ENCODE results near the gene XPNPEP1. TPM values are rescaled to one million over a fixed set of nuclear protein-coding genes. Genes with fewer than 3 reads are reported as not detected.
A peak's percentile ranks its signal among the peaks of the same experiment; 100 is the strongest.

The XPNPEP1 gene
- polyA plus RNA-seq, 6 donors from 2014 or later = 16.0 to 27.1 (median 19.5) TPM

DNA sequence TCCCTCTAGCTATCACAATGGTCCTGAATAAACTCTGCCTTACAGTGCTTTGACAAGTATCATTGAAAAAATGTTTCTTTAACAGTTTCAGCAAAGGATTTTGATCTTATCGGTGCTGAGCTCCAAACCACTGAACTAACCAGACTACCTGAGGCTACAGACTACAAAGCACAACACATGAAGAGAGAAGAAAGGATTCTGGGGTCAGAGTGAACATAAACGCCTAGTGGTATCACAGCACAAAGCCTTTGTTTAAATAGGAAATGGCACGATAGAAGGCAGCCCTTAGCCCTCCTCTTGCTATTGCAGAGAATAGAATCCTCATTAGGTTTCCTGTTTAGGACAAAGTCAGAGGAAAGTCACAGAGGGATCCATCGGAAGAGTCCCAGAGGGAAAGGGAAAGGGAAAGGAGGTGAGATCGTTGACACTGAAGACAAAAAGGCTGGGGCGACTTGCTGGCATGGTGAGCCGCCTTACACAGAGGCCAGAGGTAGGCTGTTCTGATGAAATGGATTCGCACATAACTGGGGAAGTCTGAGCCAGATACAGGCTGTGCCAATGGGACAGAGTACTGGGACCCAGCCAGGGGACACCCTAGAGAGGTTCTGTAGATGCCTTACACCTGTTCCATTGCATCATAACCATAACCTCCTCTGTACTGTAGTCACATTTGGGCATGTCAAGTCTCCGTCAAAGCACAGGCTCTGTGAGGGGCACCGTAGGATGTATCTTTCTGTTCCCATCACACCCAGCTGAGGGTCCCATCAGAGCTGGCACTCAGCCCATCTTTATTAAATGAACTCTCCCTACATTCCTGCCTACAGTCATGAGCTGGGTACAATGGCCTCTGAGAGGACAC, 71.5 kb downstream of the XPNPEP1 start:
- H3K4me1 Mint-ChIP-seq = peaks cover 7 to 12% (median 8%) of the 10 kb centered on the region in 3 donors
- peaks cover 23 to 30% (median 28%) of the 10 kb centered on the region in 3 donors for H3K27me3 Mint-ChIP-seq
- no peaks in the 10 kb centered on the region for H3K9me3 Mint-ChIP-seq
- H3K36me3 Mint-ChIP-seq = no peaks in the 10 kb centered on the region
- ATAC-seq (ENCODE audit: low read depth in 2 of 2) (no peak), DNase-seq (no peak)
- H3K4me3 Mint-ChIP-seq = peak overlapping the region in 1 of 8 donors; percentile 41
- H3K27ac Mint-ChIP-seq = peak overlapping the region in 3 of 6 donors; percentile 8 to 79 (median 34)

DNA sequence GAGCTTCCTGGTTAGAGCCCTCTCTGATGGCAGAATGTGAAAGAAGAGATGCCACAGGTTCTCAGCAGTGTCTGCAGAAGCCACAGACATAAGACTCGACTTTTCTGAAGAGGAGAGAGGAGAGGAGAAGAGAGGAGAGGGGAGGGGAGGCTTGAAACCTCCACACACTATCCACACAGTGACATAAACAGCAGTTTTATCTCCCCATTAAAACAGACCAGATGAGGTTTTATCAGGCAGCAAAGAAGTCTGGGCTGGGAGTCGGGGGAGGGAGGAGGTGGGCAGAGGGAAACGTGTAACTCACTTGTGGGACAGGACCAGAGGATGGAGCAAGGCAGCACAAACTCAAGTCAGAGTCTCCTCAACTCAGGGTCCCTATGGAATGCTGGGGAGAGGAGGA, 76.5 kb downstream of the XPNPEP1 start:
- peaks cover 30 to 58% (median 47%) of the 10 kb centered on the region in 3 donors for H3K27me3 Mint-ChIP-seq

DNA sequence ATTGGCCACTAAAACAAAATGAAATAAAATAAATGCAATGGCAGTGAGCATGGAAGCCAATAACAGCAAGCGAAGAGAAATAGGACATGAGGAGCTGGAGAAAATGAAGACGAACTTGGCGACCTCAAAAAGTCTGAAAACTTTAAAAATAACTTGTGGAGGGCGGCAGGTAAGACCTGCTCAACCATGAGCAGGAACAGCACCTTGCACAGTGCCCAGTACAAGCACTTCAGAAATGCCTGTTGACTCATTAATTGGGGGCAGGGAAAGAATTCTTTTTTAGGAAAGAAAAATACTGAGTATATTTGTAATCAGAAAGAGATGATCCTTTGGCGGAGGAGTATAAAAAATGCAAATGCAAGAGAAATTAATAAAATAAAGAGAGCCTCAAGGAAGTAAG, 78.0 kb downstream of the XPNPEP1 start:
- H3K27me3 Mint-ChIP-seq = peaks cover 26 to 56% (median 43%) of the 10 kb centered on the region in 3 donors
- ATAC-seq (ENCODE audit: low read depth in 2 of 2) = no peak
- H3K36me3 Mint-ChIP-seq = no peaks in the 10 kb centered on the region
- DNase-seq = no peak
- peaks cover 0 to 1% (median 0%) of the 10 kb centered on the region in 7 donors for H3K9me3 Mint-ChIP-seq
- H3K4me3 Mint-ChIP-seq = no peak overlapping the region
- no peaks in the 10 kb centered on the region for H3K4me1 Mint-ChIP-seq
- no peak overlapping the region for H3K27ac Mint-ChIP-seq

More for the DNA sequence above, 76.5 kb downstream of the XPNPEP1 start:
- peaks cover 0 to 4% (median 0%) of the 10 kb centered on the region in 3 donors for H3K4me1 Mint-ChIP-seq
- H3K9me3 Mint-ChIP-seq = peaks cover 0 to 1% (median 0%) of the 10 kb centered on the region in 7 donors
- H3K4me3 Mint-ChIP-seq = no peak overlapping the region
- H3K27ac Mint-ChIP-seq = no peak overlapping the region
- ATAC-seq (ENCODE audit: low read depth in 2 of 2) (no peak), DNase-seq (no peak)
- no peaks in the 10 kb centered on the region for H3K36me3 Mint-ChIP-seq

GRCh38 chr10:109838592-109839244, 84.6 kb downstream of the XPNPEP1 start:
- Mint-ChIP-seq H3K4me1 (no peaks in the 10 kb centered on the region), H3K27me3 (peaks cover 0 to 37% (median 21%) of the 10 kb centered on the region in 3 donors)
- no peak for ATAC-seq (ENCODE audit: low read depth in 2 of 2)

DNA sequence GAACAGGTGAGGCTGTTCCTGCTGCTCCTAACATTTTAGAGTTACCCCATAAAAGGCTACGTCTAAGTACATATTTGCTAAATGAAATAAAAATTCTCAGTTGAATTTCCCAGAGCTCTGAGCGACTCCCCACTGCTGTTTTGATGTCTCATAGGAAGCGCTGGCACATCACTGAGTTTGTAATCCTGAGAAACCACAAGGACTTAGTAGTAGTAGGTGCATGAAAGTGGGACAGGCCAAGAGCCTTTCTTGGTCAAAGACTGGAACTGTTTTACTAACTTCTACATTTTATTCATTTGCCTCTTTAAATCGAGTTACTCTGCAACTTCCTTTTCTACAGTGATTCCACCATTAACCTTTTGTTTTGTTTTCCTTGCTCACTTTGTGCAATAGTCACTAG, 85.9 kb downstream of the XPNPEP1 start:
- H3K4me1 Mint-ChIP-seq = no peaks in the 10 kb centered on the region
- no peak for ATAC-seq (ENCODE audit: low read depth in 2 of 2)
- peak overlapping the region in 1 of 6 donors; percentile 24 for H3K27ac Mint-ChIP-seq
- DNase-seq = no peak
- peaks cover 4 to 9% (median 5%) of the 10 kb centered on the region in 7 donors for H3K9me3 Mint-ChIP-seq
- no peaks in the 10 kb centered on the region for H3K36me3 Mint-ChIP-seq
- H3K4me3 Mint-ChIP-seq = no peak overlapping the region
- H3K27me3 Mint-ChIP-seq = peaks cover 3 to 26% (median 20%) of the 10 kb centered on the region in 3 donors

More at GRCh38 chr10:109838592-109839244, 84.6 kb downstream of the XPNPEP1 start:
- Mint-ChIP-seq H3K27ac (no peak overlapping the region), H3K9me3 (peaks cover 0 to 1% (median 0%) of the 10 kb centered on the region in 7 donors), H3K4me3 (no peak overlapping the region), H3K36me3 (no peaks in the 10 kb centered on the region)
- no peak for DNase-seq

DNA sequence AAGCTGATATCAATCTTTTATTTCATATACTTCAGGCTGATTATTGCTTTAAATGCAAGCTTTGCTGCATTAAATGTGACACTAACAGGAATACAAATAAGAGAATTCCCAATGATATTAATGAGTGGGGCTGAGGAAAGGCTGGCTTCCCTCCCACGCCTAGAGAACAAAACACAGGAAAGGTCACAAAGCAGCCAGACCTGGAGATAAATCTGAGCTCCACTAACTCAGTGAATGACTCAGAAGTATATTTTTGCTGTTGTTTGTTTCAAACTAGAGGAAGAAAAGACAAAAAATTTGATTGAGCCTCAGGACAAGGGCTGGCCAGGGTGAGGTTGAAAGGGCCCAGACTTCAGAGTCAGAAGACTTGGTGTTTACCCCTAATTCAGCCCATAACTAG, 88.1 kb downstream of the XPNPEP1 start:
- H3K4me1 Mint-ChIP-seq = no peaks in the 10 kb centered on the region
- ATAC-seq (ENCODE audit: low read depth in 2 of 2) (no peak), DNase-seq (no peak)
- H3K36me3 Mint-ChIP-seq = no peaks in the 10 kb centered on the region
- H3K4me3 Mint-ChIP-seq = no peak overlapping the region
- peak overlapping the region in 1 of 6 donors; percentile 78 for H3K27ac Mint-ChIP-seq
- H3K9me3 Mint-ChIP-seq = peaks cover 8 to 16% (median 11%) of the 10 kb centered on the region in 7 donors
- H3K27me3 Mint-ChIP-seq = peaks cover 3 to 18% (median 15%) of the 10 kb centered on the region in 3 donors

- H3K27ac Mint-ChIP-seq = no peak overlapping the region
- no peak overlapping the region for H3K4me3 Mint-ChIP-seq
- H3K9me3 Mint-ChIP-seq = peaks cover 8 to 16% (median 11%) of the 10 kb centered on the region in 7 donors
- H3K36me3 Mint-ChIP-seq = no peaks in the 10 kb centered on the region
- H3K4me1 Mint-ChIP-seq = no peaks in the 10 kb centered on the region
- peaks cover 3 to 19% (median 10%) of the 10 kb centered on the region in 3 donors for H3K27me3 Mint-ChIP-seq
- ATAC-seq (ENCODE audit: low read depth in 2 of 2) (no peak), DNase-seq (no peak)
Observed at GRCh38 chr10:109831846-109832245, 91.5 kb downstream of the XPNPEP1 start.

DNA sequence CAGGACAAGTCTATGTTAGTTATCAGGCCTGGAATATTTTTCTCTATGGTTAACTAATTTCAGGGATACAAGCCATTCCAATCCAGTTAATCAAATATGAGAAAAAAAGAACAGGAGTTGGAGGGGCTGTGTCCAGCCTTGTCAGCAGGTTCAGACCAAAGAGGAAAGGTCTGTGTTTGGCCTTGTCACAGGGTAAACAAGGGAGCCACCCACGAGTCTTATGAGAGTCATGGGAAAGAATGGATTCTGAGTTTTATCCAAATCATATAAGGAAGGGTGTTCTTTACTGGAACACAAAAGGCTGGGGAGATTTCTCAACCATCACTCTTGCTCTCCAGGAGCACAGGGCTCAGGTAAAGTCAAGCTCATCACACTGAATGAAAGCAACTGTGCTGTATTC, 99.1 kb downstream of the XPNPEP1 start:
- ATAC-seq (ENCODE audit: low read depth in 2 of 2) (no peak), DNase-seq (no peak)
- H3K36me3 Mint-ChIP-seq = no peaks in the 10 kb centered on the region
- peaks cover 0 to 8% (median 2%) of the 10 kb centered on the region in 7 donors for H3K9me3 Mint-ChIP-seq
- H3K4me1 Mint-ChIP-seq = no peaks in the 10 kb centered on the region
- H3K27ac Mint-ChIP-seq = no peak overlapping the region
- peaks cover 14 to 39% (median 17%) of the 10 kb centered on the region in 3 donors for H3K27me3 Mint-ChIP-seq
- H3K4me3 Mint-ChIP-seq = no peak overlapping the region

DNA sequence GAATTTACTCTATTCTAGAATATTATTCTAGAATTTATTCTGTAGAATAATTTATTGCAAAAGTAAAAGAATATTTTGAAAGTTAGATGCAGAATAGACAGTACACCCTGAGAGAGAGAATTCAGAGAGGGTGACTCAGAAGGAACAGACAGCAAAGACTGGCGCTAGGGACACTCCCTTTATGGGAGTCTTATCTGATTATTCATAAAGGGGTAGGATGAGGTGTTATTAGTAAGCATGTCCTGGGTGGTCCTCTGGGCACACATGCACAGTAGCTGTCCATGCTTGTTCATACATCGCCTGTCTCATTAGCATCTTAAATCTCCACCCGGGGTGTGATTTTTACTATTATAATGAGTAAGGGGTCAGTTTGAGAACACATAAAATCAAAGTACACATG, 100.1 kb downstream of the XPNPEP1 start:
- H3K36me3 Mint-ChIP-seq = no peaks in the 10 kb centered on the region
- H3K27me3 Mint-ChIP-seq = peaks cover 14 to 35% (median 17%) of the 10 kb centered on the region in 3 donors
- no peak overlapping the region for H3K27ac Mint-ChIP-seq
- H3K9me3 Mint-ChIP-seq = peaks cover 0 to 8% (median 2%) of the 10 kb centered on the region in 7 donors
- ATAC-seq (ENCODE audit: low read depth in 2 of 2) = no peak
- no peak for DNase-seq
- no peak overlapping the region for H3K4me3 Mint-ChIP-seq
- H3K4me1 Mint-ChIP-seq = no peaks in the 10 kb centered on the region

- DNase-seq (no peak), ATAC-seq (ENCODE audit: low read depth in 2 of 2) (no peak)
- Mint-ChIP-seq H3K4me3 (no peak overlapping the region), H3K27ac (peak overlapping the region in 1 of 6 donors; percentile 12), H3K36me3 (no peaks in the 10 kb centered on the region), H3K9me3 (peaks cover 0 to 8% (median 2%) of the 10 kb centered on the region in 7 donors), H3K27me3 (peaks cover 14 to 34% (median 17%) of the 10 kb centered on the region in 3 donors), H3K4me1 (no peaks in the 10 kb centered on the region)
Observed at GRCh38 chr10:109821672-109822071, 101.6 kb downstream of the XPNPEP1 start.

DNA sequence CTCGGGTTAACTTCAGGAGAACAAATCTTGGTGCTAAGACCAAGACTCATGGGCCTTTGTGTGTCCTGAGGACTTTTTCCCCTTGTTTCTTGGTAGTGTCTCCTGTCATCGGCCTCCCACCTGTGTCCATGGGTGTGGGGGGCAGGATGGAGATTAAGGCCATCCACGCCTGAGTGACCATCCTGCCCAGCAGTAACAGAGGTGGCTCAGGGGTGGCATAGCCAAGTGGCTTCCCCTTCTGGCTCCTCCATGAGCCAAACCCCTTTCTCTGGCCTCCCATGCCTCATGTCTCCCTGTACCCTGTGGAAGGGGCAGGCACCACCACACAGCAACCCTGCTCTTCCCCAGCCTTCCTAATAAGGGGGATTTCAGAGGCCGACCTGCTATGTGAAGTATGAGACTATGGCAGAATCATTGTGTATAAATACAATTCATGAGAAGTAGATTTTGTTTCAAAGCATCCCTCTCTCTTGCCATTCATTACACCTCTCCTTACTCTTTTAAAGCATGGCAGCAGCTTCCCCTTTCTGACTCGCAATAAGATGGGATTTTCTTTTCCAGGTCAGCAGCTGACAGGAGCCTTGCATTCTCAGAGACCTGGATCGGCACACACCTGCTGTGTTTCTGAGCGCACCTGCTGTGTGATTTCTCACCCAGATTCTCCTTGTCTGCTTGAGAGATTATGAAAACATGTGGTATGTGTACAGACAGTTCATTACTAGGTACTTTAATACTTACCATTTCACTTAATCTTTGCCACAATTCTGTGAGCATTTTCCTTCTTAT, 102.5 kb downstream of the XPNPEP1 start:
- Mint-ChIP-seq H3K9me3 (peaks cover 0 to 8% (median 2%) of the 10 kb centered on the region in 7 donors), H3K27ac (no peak overlapping the region), H3K4me1 (no peaks in the 10 kb centered on the region), H3K4me3 (no peak overlapping the region), H3K27me3 (peaks cover 14 to 33% (median 17%) of the 10 kb centered on the region in 3 donors), H3K36me3 (no peaks in the 10 kb centered on the region)
- DNase-seq (no peak), ATAC-seq (ENCODE audit: low read depth in 2 of 2) (no peak)

- ATAC-seq (ENCODE audit: low read depth in 2 of 2) (no peak), DNase-seq (no peak)
- Mint-ChIP-seq H3K9me3 (peaks cover 0 to 2% (median 0%) of the 10 kb centered on the region in 7 donors), H3K4me3 (no peak overlapping the region), H3K27me3 (peaks cover 14 to 27% (median 17%) of the 10 kb centered on the region in 3 donors), H3K36me3 (no peaks in the 10 kb centered on the region), H3K4me1 (no peaks in the 10 kb centered on the region), H3K27ac (peak overlapping the region in 1 of 6 donors; percentile 70)
Observed at GRCh38 chr10:109819807-109820206, 103.5 kb downstream of the XPNPEP1 start.

Data from naive B cell (primary cell).